Skin epidermis (tissue), 12 donors: ENCODE data around the gene GIPC3.
A peak's percentile ranks its signal among the peaks of the same experiment; 100 is the strongest.

Experiments used
- H3K27ac ChIP-seq, 21 experiments: fragments of 200-600 bp; sonication (generic) in 11 of 21; one replicate each; pipeline ENCODE4 v1.5.0; 2020; ENCODE audit warnings: mild to moderate bottlenecking in 3 of 21, inconsistent platforms in 2 of 21, moderate library complexity in 2 of 21
- H3K4me3 ChIP-seq, 7 experiments: fragments of 200-600 bp; sonication (generic) in 2 of 7; one replicate each; pipeline ENCODE4 v1.5.0; 2020; ENCODE audit warnings: inconsistent platforms in 2 of 7, mild to moderate bottlenecking in 2 of 7, moderate library complexity in 1 of 7

Gene GIPC3

DNA sequence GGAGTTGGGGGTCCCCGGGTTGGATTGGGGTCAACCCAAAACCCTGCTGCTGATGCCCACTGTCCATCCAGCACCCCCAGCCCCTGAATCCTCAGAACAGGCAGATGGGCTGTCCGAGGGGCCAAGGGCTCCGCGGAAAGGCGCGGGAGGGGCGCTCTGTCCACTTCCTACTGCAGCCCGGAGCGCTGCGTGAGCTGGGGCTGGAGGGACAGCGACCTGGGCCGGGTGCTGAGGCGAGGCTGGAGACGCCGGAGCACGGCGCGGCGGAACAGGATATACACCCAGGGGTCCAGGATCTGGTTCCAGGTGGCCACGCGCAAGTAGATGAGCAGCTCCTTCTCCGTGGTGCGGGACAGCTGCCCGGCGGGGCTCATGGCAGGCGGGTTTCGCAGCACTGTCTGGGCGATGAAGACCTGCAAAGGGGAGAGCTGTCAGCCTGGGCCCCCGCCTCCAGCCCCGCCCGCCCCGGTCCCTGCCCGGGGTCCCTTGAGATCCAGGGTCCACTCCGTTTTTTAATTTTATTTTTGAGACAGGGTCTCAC, 10.3 kb downstream of the GIPC3 start:
- no peak overlapping the region for H3K27ac ChIP-seq
- H3K4me3 ChIP-seq = no peak overlapping the region

DNA sequence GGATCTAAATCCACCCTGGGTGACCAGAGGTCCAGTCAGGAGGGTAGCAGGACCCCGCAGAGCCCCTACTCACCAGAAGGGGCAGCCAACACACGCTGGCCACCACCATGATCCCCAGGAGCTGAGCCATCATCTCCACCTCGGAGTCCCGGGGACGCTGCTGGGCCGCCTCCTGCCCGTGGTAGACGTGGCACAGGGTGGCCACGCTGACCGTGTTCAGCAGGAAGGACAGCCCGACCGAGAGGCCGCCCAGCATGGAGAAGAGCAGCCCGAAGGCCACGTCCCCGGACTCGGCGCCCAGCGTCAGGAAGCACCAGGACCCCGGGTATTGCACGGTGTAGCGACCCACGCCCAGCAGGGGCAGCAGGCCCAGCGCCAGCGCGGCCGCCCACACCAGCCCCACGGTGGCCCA, 14.5 kb downstream of the GIPC3 start:
- H3K27ac ChIP-seq = no peak overlapping the region
- H3K4me3 ChIP-seq = no peak overlapping the region

DNA sequence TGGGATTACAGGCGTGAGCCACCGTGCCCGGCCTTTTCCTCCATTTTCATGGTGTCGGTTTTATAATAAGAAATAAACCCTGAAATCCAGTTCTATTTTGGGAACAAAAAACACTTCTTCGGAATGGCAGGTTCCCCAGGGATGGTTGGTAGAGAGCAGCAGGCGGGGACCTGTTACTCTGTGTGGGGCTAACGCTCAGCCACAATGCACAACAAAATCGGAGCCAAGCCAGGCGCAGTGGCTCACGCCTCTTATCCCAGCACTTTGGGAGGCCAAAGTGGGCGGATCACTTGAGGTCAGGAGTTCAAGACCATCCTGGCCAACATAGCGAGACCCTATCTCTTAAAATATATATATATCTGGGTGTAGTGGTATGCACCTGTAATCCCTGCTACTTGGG, 15.7 kb downstream of the GIPC3 start:
- Histone ChIP-seq H3K27ac (no peak overlapping the region), H3K4me3 (no peak overlapping the region)

DNA sequence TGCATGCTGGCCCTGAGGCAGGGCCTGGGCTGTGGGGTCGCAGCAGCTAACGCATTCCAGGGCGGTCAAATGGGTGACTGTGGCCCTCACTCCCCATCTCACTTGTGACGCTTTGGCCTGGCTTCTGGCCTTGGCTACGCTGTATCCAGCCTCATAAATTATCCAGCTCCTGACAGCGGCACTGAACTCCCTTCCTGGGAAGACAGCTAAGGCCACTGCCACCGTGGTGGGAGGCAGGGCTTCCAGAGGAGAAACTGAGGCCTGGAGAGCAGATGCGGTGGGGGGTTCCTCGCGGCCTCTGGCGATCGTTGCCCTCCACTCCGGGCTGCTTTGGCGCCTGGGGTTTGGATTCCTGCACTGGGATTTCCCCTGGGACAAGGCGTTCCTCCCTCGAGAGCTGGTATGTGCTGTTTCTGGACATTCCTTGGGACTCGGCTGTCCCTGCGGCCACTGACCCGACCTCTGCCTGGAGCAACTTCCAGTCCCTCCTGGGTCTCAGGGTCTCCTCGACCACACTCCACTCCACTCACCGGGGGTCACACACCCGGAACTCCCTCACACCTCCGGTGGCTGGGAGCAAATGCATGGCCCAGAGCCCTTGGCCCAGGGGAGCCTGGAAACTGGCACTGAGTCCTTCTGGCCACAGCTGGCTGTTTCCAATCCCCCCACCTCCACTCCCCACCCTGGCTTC, 18.0 kb downstream of the GIPC3 start:
- peak overlapping the region in 1 of 21 experiments; percentile 15 for H3K27ac ChIP-seq
- no peak overlapping the region for H3K4me3 ChIP-seq

DNA sequence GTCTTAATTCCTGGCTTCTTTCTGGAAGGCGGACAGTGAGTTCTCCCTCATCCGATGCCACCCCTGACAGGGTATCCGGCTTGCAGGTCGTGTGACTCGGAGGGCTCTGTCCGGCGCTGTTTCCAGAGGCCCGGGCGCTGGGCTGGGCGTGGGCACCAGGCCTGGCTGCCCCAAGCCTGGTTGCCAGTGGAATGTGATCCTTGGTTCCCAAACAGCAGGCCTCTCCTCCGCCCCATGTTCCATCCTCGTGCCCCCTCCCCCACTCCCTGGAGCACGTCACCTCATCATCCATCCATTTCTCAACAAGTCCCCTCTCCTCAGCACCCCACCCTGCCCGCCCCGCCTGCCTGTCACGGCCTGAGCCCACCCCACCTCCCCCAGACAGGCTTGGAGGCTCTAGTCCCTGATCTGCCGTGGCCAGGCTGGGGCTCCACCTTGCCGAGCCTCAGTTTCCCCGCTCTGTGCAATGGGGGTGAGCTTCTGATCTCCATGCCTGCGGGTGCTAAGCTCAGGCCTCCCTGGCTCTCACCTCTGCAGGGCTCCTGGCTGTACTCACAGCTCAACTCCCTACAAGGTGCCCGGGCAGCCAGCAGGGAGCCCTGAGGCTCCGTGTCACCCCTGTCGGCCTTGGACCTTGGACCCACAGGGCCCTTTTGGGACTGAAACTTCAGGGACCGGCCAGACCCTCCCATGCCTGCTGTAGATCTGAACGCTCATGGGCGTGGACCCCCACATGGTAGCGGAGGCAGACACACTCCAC, 19.1 kb downstream of the GIPC3 start:
- H3K4me3 ChIP-seq = no peak overlapping the region
- peak overlapping the region in 2 of 21 experiments; percentile 5 to 42 for H3K27ac ChIP-seq

DNA sequence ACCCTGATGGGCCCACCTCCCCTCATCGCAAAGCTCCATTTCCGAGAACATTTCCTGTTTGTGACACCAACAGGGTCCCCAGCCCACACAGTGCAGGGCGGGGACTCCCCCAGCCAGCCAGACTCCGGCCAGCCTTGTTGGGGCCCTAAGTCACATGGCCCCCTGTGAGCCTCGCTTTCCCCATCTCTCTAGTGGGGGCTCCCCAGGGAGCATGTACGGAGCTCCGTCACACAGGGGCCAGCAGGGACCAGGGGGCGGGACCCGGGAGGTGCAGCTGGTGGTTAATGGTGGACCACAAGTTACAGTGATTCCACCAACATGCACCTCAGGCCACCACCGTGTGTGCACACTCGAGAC, 19.7 kb downstream of the GIPC3 start:
- Histone ChIP-seq H3K4me3 (no peak overlapping the region), H3K27ac (peak overlapping the region in 1 of 21 experiments; percentile 42)

DNA sequence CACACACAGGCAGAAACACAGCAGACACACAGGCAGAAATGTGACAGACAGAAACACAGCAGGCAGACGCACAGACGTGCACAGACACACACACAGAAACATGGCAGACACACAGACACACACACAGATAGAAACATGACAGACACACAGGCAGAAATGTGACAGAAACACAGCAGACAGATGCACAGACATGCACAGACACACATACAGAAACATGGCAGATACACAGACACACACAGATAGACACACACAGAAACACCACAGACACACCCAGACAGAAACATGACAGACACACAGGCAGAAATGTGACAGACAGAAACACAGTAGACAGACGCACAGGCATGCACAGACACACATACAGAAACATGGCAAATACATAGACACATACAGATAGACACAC, 20.1 kb downstream of the GIPC3 start:
- Histone ChIP-seq H3K4me3 (no peak overlapping the region), H3K27ac (no peak overlapping the region)

DNA sequence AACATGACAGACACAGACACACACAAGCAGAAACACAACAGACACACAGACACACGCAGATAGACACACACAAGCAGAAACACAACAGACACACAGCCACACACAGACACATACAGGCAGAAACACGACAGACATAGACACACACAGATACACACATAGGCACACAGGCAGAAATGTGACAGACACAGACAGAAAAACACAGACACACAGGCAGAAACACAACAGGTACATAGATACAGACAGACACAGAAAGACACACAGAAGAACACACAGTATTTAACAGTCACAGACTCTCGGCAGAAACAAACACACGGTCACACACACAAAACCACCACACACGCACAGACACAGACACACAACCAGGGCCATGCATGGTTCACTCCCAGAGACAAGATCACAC, 20.5 kb downstream of the GIPC3 start:
- Histone ChIP-seq H3K27ac (peak overlapping the region in 2 of 21 experiments; percentile 65), H3K4me3 (peak overlapping the region; percentile 8 to 41 (median 34))

DNA sequence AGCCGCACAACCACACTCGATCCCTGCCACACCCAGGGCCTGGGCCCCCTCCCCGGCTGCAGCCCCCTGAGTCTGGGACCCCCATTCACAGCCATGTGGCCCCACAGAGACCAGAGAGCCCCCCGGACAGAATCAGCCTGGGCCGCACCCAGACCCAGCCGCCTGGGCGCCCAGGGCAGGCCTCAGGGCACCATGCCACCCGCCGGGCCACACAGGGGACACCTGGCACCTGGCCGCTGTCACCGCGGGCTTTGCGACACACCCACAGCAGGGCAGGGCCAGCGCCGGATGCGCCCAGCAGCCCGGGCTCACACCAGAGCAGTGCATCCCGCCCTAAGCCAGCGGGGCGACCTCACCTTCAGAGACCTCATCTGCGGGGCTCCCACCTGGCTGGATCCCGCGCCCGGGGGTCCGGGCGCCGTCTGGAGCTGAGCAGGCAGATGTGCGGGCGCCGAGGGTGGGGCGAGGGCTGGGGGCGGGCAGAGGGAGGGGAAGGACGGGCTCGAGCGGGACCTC, 21.0 kb downstream of the GIPC3 start:
- Histone ChIP-seq H3K4me3 (peak overlapping the region; percentile 8 to 41 (median 34)), H3K27ac (peak overlapping the region in 16 of 21 experiments; percentile 36 to 84 (median 65))

DNA sequence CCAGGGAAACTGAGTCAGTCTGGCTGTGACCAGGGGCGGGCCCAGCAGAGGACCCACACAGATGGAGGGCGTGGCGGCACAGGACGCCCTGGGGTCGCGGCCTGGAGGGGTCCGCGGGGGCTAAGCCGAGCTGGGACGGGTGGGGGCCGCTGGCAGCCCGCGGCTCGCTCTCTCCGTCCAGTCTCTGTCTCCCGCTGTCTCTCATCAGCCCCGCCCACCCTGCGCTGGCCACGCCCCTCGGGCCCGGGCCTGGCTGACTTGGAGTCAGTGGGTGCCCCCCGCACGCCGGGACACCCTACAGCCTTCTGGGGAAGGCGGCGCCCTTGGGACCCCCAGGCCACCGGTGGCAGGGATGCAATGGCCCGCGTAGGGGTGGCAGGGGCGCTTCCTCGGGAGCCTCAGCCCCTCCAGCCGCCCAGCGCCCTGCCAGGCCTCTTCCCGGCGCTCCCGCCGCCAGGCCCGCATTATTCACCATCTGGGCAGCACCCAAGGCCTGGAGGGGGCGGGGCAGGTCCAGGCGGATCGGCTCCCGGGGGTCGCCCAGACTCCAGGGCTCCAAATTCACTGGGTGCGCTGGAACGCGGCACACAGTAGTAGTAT, 21.5 kb downstream of the GIPC3 start, which contains the start of gene TBXA2R:
TBXA2R (minus strand) TSS at position 186 of the 600 bp plus-strand sequence. CDS start 6,241 bp downstream, outside the sequence.
- Histone ChIP-seq H3K27ac (peak within 1 kb of the TSS in 18 of 21 experiments; percentile 36 to 84 (median 65)), H3K4me3 (peak within 1 kb of the TSS; percentile 8 to 41 (median 34))

DNA sequence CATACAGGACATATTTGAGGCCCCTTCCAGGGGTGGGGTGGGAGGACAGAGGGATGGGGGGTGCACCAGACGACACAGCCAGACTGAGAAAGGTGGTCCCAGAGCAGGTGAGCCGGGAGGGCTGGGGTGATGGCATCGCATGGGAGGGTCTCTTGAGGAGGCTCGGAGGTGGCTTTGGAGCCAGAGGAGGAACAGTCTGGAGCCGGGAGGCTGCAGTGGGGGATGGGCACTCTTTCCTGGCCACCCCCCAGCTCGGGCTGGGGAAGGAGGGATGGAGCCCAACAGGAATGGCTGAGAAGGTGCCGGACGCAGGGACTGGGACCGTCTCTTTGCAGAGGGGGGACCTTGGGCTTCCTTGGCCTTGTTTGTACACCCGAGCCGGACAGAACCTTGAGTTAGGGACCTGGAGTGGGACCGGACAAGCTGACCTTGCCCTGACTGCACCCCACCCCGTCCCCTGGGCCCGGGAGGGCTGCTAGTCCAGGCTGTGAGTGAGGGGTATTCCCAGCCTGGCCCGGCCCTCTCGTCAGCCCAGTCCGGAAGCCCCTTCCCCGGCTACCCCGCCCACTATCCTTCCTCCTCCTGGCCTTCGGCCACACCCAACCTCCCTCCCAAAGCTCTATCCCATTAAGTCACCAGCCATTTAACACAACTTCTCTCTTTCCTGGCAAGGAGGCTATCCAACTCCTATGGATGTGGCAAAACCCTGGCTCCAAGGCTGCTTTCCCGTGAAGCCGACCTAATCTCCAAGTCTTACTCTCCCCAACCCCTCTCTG, 22.2 kb downstream of the GIPC3 start:
- Histone ChIP-seq H3K27ac (peak overlapping the region in 18 of 21 experiments; percentile 20 to 84 (median 65)), H3K4me3 (peak overlapping the region; percentile 8 to 41 (median 34))

DNA sequence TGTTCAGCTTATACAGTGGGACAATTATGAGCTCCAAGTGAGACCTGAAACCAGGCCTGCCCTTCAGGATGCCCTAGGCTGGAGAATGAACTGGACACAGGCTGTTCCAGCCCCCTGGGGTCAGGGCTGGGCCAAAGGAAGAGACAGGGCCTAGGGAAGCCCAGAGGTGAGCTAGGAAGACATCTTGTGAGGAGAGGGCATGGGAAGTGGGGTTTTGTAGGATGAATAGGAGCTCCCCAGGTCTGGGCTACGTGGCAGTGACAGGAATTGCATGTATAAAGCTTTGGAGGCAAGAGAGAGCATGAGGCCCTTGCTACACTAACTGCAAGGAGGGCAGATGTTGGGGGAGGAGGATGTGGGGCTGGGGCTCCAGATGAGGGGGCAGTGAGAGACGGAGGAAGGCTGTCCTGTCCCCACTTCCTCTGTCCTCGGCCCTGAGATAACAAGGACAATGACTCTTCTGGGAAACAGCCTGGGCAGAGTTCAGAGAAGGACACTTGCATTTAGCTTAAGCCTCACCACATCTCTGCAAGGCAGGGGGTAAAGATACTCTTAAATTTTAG, 22.9 kb downstream of the GIPC3 start:
- Histone ChIP-seq H3K27ac (peak overlapping the region in 8 of 21 experiments; percentile 1 to 74 (median 36)), H3K4me3 (no peak overlapping the region)

DNA sequence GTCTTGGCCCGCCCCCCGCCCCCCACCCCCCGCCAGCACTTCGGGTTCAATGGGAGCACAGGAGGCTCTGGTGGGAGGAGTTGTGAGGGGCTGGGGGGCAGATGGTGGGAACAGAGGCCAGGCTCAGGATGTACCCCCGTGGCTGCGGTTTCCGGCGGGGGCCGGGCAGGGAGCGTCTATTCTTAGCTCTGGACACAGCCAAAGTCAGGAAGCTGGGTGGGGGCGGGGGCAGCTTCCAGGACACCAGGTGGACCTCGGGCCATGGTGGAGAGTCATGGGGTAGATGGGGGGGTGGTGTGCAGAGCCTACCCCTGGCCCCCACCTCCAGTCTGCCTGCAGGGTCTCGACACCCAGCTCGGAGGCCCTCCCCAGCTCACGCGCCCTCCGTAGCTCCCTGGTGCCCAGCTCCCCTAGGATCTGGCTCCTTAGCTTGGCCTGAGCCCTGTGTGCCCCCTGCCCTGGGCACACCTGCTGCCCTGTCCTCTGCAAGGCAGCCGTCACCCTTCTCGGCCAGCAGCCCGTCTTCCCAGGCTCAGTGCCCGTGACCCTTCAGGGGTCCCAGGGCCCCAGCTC, 23.6 kb downstream of the GIPC3 start:
- H3K4me3 ChIP-seq = no peak overlapping the region
- peak overlapping the region in 8 of 21 experiments; percentile 2 to 62 (median 21) for H3K27ac ChIP-seq

DNA sequence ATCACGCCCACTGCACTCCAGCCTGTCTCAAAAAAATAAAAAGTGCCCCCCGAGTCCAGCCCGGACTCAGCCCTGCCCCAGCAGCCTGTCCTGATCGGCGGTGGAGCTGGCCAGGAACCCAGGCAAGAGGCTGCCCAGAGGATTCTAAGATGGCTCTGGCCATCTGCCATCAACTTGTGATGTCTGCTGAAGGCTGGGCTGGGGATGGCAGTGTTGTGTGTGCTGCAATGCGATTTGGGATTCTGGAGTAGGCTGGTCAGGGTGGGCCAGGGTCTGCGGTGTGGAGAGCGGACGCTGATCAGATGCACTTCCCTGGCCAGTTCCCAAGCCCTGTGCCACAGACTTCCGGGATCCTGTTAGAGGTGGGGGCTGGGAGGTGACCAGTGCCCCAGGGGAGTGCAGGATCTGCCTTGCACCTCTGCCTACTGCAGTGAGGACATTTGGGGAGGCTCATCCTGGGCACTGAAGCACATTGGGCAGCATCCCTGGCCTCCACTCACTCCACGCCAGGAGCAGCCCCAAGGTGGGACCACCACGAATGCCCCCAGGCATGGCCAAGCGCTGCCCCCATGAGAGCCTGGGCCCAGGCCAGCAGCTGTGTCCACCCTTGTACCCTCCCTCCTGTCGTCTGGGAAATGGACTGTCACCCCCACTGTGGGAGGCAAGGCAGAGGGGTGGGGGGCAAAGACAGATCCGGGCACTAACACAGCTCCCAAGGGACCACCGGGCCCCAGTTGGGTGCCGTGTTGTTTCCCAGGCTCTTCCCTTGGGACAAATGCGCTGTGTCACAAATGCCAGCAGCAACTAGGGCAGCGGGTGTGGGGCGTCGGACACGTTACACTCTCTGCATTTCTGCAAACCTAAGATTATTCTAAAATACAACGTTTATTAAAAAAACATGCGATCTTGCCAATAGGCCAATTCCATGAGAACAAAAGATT, 24.8 kb downstream of the GIPC3 start:
- H3K27ac ChIP-seq = peak overlapping the region in 8 of 21 experiments; percentile 3 to 62 (median 19)
- H3K4me3 ChIP-seq = no peak overlapping the region

DNA sequence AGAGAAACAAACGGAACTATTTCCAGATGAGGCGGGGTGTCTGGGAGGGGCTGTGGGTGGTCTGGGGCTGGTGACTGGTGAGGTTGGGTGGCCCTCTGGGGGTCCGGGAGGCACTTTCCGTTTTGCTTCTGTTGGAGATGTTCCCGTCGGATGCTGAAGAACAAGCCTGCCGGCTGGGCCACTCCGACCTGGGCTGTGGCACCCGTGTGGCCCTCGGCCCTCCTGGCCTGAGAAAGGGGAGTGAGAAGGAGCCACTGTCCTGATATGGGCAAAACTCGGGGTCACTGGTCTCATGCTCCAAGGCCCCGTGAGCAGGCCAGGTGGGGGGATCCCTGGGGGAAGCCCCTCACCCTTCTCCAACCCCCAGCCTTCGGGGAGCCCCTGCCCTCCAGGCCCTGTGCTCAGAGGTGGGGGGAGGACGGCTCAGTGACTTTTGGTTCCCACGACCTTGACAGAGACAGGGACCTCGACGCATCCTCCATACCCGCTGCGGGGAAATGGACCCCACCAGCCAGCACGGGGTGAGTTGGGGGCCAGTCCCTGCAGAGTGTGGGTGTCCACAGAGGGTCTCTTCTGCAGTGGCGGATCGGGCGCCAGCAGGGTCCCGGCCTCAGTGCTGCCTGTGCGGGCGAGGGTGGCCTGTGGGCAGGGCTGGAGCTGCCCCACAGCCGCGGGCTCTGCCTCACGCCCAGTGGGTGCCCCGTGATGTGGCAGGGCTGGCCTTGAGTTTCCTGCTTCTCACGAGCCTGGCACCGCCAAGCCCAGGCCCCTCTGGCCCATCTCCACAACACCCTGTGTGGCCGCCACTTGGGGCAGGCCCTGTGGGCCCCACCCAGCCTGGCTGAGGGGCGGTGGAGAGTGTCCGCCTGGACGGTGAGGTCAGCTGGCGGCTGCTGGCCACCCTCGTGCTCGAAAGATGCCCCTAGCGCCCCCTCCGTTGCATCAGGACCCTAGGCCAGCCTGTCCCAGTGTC, 25.8 kb downstream of the GIPC3 start:
- peak overlapping the region in 1 of 21 experiments; percentile 23 for H3K27ac ChIP-seq
- no peak overlapping the region for H3K4me3 ChIP-seq

DNA sequence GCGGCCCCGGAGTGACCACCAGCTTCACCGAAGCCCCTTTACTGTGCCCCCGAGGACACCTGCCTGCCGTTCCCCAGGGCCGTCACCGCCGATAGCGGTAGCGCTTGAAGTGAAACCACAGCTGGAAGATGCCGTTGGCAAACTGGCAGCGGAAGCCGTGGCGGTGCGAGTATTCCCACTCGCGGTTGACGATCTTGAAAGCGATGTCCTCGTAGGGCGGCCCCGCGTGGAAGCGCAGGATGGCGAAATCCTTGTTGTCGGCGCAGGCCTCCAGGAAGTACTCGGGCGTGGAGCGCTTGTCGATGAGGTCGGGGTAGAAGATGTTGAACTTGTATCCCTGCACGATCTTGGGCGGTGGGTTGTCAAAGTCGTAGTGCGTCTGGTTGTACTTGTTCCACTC, 26.6 kb downstream of the GIPC3 start:
- Histone ChIP-seq H3K27ac (no peak overlapping the region), H3K4me3 (no peak overlapping the region)
